GM18951 (cell line): ENCODE results near the gene HOTAIR.

Experiments
- POLR2A ChIP-seq: IDR thresholded peaks from 4 replicates; pipeline ENCODE4 v1.6.1; 2011; ENCODE audit warnings: mild to moderate bottlenecking; ENCODE audit not compliant: insufficient read length, insufficient read depth; ENCODE audit errors: extremely low read depth
- in situ Hi-C: fragments of 300-500 bp; cut with MboI; formaldehyde crosslinking; loops from one replicate; pipeline ENCODE4 v1.12.0; 2022; ENCODE audit warnings: low sequenced_read_pairs, mixed read lengths, inconsistent platforms; ENCODE audit not compliant: unreplicated experiment

HOTAIR gene

GRCh38 chr12:54016478-54016964, 41.8 kb upstream of the HOTAIR start:
- no peak for TF ChIP-seq POLR2A
- in situ Hi-C loops, result loop anchor here (25.0 kb wide), 1 partner anchor 346 kb away; the partner anchor contains the start of gene GPR84

GRCh38 chr12:54016051-54016450, 41.3 kb upstream of the HOTAIR start:
- no peak for TF ChIP-seq POLR2A
- in situ Hi-C loops, result loop anchor here (25.0 kb wide), 1 partner anchor 346 kb away; the partner anchor contains the start of gene GPR84

GRCh38 chr12:54015018-54015931, 40.5 kb upstream of the HOTAIR start:
- TF ChIP-seq POLR2A, result no peak

GRCh38 chr12:54014377-54015017, 39.7 kb upstream of the HOTAIR start:
- in situ Hi-C loops, result loop anchor here (25.0 kb wide), 1 partner anchor 348 kb away; the partner anchor contains the start of gene GPR84
- no peak for TF ChIP-seq POLR2A

More at GRCh38 chr12:54015018-54015931, 40.5 kb upstream of the HOTAIR start:
- in situ Hi-C loops, result loop anchor here (25.0 kb wide), 1 partner anchor 347 kb away; the partner anchor contains the start of gene GPR84

- TF ChIP-seq POLR2A, result no peak
- in situ Hi-C loops, result loop anchor here (25.0 kb wide), 1 partner anchor 349 kb away; the partner anchor contains the start of gene GPR84
Measured at GRCh38 chr12:54012631-54013409, 38.1 kb upstream of the HOTAIR start.

- in situ Hi-C loops, result loop anchor here (25.0 kb wide), 1 partner anchor 350 kb away; the partner anchor contains the start of gene GPR84
- TF ChIP-seq POLR2A, result no peak
Measured at GRCh38 chr12:54011665-54012532, 37.1 kb upstream of the HOTAIR start.

- in situ Hi-C loops, result loop anchor here (25.0 kb wide), 1 partner anchor 351 kb away; the partner anchor contains the start of gene GPR84
- no peak for TF ChIP-seq POLR2A
Measured at GRCh38 chr12:54010972-54011664, 36.4 kb upstream of the HOTAIR start.

GRCh38 chr12:54010053-54010971, 35.6 kb upstream of the HOTAIR start:
- in situ Hi-C loops, result loop anchor here (25.0 kb wide), 1 partner anchor 352 kb away; the partner anchor contains the start of gene GPR84
- no peak for TF ChIP-seq POLR2A

GRCh38 chr12:54009171-54010052, 34.7 kb upstream of the HOTAIR start:
- in situ Hi-C loops, result loop anchor here (25.0 kb wide), 1 partner anchor 353 kb away; the partner anchor contains the start of gene GPR84
- TF ChIP-seq POLR2A, result no peak
